Endometrial microvascular endothelial cells (primary cell): ENCODE measurements around the gene GPR17. TPM values are rescaled to one million over a fixed set of nuclear protein-coding genes. Genes with fewer than 3 reads are reported as not detected.

Experiments
- in situ Hi-C: cut with HindIII; loops from 2 replicates; pipeline ENCODE4 v1.10.0; 2017; ENCODE audit warnings: low sequenced_read_pairs, low pct_unique_long_range_greater_than_20kb; ENCODE audit errors: inconsistent ontology term
- total RNA-seq: library from RNA; depleted of rRNA; stranded (reverse); fragments of >200 nt; gene quantifications from one replicate; pipeline ENCODE4 v1.2.3, GENCODE V29; 2015; ENCODE audit errors: inconsistent ontology term

Gene GPR17
- total RNA-seq, 1 donor from 2014 or later, result not detected

DNA sequence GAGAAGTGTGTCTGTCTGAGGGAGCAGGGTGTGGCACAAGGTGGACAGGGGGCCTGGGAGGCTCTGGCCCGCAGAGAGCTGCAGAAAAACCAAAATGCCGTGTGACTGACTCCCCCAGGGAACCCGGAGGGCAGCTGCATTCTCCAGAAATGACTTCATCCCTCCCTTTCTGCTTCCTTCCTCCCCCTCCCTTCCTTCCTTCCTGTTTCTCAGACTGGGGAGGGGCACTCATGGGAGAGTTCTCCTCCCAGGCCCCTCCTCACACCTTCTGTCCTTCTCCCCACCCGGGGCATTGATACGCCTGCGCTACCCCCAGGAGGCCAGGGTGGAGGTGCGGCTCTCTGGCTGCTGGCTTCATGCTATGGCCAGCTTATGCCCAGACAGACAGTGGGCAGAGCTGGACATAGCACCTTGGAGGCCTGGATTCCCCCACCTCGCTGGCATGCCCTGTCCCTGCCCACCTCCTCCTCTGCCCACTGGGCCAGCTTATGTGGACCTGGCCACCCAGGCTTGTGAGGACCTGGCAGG, 8.2 kb upstream of the GPR17 start:
- in situ Hi-C loops, result no loop called here

DNA sequence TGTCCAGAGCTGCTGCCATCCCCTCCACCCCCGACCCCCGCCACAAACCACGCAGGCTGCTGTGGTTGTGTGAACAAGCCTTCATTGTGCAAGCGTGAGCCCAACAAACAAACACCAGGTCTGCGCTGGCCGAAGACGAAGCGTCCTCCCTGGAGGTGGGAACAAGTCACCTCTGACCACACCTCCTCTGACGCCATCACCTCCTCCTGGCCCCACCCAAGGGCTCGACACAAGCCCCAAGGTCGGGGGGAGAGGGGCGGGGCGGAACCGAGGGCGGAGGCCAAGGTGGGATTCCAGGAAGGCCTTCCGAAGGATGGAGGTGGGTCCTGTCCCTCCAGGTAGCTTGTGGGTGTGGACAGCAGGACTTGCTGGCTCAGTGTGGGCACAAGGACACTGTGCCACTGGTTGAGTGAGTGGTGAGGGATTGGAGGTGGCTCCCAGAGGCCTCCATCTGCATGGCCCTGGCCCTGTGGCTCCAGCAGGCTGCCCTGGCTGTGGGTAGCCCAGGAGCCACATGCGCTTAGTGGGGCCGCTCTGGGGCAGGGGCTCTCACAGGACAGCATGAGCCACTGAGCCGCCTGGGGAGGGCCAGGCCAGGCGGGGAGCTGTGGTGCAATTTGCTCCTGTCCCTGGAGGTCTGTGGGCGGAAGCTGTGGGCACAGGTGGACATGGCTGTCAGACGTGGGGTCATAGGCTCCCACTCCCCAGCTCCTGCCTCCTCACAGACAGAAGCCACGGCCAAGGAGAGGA, 7.4 kb upstream of the GPR17 start:
- in situ Hi-C loops, result no loop called here

GRCh38 chr2:127639111-127639474, 6.9 kb upstream of the GPR17 start:
- in situ Hi-C loops, result no loop called here

- in situ Hi-C loops, result no loop called here
These were observed 5.6 kb upstream of the GPR17 start for GRCh38 chr2:127640082-127641072.

GRCh38 chr2:127641133-127641532, 4.8 kb upstream of the GPR17 start:
- in situ Hi-C loops, result no loop called here

DNA sequence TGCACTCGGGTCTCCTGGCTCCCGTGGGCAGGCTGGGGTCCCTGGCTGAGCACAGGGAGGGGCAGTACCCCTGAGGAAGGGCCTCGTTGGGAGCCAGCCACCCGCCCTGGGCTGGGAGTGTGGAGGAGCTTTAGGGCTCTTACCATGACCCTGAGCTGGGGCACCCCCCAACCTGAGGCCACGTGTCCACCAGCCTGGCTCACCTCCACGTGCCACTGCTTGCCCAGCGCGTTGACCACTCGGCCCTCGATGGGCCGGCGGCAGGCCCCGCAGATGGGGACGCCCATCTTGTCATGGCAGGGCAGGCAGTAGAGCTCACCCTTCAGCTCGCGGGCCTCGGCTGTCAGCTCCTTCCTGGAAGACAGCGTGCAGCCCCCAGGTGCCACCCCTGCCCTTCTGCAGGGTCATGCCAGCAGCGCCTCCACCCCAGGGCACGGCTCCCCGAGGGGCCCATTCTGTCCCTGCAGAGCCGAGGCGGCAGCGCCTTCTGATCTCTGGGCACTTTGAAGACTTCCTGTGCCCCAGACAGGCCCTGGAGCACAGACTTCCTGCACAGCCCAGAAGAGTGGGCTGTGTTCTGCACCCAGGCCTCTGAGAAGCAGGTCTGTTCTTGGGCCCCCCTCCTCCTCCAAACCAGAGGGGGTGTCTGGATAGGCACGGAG, 4.0 kb upstream of the GPR17 start:
- in situ Hi-C loops, result no loop called here

GRCh38 chr2:127642706-127643438, 3.1 kb upstream of the GPR17 start:
- in situ Hi-C loops, result no loop called here

DNA sequence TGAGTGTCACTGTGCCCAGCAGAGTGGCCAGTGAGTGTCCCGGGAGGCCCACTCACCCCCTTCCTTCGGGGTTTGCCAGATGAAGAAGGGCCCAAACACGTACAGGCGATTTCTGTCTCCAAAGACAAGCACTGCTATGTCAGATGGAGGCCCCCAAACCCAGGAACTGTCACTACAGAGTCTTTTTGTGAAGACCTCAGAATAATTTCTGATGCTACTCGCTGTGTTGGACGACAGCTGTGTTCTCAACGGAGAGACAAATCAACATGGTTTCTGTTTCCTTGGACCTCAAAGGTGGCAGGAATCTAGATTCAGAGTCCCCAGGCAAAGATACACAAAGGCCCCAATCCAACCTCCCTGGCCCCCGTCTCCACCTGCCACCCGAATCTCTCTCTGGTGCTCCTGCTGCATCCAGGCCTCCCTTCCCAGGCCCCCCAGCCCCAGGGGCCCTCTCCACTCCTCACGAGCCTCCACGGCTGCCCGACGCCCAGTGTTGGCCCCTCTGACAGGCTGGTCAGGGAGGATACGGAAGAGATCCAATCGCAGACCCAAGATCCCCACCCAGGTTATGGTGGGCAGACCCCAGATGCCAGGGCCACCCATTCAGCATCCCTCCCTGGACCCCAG, 2.4 kb upstream of the GPR17 start:
- in situ Hi-C loops, result no loop called here

DNA sequence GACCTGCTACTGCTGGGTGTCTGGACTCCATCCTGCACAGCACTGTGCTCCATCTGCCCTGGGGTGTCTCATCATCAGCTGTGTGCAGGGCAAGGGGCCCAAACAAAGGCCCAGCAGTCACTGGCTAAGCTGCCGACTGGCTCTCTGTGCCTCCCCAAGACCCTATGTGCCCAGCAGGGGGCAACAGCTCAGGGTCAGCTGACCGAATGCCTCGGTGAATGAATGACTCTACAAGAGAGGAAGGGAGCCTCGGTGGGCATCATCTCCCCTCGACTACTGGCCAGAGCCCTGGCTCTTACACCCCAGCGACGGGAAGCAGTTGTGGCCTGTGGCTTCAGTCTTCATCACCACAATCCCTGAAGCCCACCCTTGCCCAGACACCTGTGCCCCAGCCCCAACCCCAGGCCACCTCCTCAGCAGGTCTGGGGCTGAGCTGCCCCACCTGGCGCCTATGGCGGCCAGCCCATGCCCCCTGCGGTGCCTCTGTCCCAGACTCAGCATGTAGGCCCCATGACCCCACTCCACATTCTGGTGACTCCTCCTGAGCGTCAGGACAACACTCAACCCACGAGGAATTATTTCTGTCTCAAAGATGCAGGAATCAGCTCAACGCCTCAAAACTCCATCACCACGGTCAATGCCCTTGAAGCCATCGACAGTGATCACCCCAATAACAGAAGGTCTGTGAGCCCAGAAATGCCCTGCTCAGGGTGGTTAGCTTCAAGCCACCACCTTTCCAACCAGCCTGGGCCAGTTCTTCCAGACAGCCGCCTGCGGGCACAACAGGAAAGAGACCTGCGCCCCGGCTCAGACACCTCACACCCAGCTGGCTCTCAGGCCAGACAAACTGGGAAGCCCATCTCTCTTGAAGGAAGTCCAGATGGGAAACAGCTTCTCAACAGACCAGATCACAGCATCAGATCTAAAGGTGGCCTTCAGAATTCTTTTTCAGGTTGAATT, 1.6 kb upstream of the GPR17 start:
- in situ Hi-C loops, result no loop called here

GRCh38 chr2:127645026-127645394, 943 bp upstream of the GPR17 start:
- in situ Hi-C loops, result no loop called here

- in situ Hi-C loops, result no loop called here
These were observed 711 bp downstream of the GPR17 start for GRCh38 chr2:127646487-127647241.

- in situ Hi-C loops, result no loop called here
These were observed 1.6 kb downstream of the GPR17 start for GRCh38 chr2:127647242-127648190.

DNA sequence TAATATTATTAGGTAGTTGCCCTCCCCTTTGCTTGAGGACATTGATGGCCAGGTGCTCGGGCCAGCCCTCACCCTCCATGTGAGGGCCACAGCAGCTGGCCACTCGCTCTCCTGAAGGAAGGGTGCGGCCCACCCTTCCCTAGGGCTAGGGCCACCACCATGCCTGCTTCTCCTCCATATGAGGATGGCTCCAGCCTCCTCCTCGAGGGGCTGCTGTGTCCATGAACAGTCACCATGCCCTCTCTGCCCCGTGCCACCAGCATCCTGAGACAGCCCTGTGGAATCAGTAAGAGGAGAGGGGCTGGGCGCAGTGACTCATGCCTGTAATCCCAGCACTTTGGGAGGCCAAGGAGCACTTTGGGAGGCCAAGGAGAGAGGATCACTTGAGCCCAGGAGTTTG, 2.4 kb downstream of the GPR17 start:
- in situ Hi-C loops, result no loop called here

DNA sequence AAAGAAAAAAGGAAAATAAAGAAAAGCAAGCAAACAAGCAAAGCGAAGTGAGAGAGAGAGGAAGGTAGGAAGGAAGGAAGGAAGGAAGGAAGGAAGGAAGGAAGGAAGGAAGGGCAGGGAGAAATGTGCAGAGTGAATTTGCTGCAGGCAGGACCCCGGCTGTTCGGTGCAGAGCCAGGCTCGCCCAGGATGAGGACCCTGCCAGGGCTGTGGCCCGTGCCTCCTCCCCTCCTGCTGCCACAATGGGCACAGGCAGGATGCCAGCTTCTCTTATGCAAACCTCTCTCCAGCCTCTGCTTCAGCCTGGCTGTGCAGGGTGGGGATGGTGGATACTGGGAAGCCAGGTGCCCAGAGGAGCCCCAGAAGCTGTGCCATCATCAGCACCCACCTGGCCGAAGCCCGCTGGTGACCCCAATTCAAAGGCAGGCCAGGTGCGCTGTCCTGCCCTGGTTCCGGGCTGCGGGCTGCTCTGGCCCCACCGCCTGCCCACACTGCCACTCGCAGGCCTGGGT, 3.2 kb downstream of the GPR17 start:
- in situ Hi-C loops, result no loop called here

DNA sequence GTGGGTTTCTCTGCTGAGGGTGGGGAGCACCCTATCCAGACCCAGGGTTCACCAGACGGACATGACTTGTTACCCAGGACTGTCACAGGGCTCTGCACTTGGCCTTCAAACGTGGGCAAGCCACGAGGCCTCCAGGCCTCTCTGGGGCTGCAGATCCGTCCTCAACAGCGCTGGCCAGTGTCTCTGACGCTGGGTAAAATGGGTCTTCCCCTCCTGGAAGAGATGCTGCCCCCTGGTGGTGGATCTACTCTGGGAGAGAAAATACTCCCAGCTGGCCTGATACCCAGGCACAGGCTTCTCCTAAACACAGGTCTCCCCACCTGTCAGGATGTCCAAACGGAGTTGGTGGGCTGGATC, 3.7 kb downstream of the GPR17 start:
- in situ Hi-C loops, result no loop called here
